GM12872 (cell line): ENCODE results near the gene ATP23.

Source experiments
- CTCF ChIP-seq: IDR thresholded peaks from 3 replicates; pipeline ENCODE4 v1.5.1; 2011; ENCODE audit warnings: low read depth, mild to moderate bottlenecking, low read length, moderate library complexity; ENCODE audit not compliant: insufficient read depth

ATP23 gene

GRCh38 chr12:58000499-58000898, 59.1 kb downstream of the ATP23 start:
- TF ChIP-seq CTCF: no peak

- TF ChIP-seq CTCF: no peak
These were observed 66.5 kb downstream of the ATP23 start for GRCh38 chr12:58007875-58008274.

- TF ChIP-seq CTCF: no peak
These were observed 67.3 kb downstream of the ATP23 start for GRCh38 chr12:58008634-58009033.
